Kidney glomerular epithelial cell (primary cell): ENCODE measurements around the gene AXDND1.
"Not testable (repeated sequence)": the region's sequence is repeated elsewhere in the genome, so short reads cannot be mapped to it uniquely, and the experiment has no call there.

ENCODE experiments used
- DNase-seq: peaks from one replicate; lab custom pipeline; 2025; lab: John Stamatoyannopoulos, UW

AXDND1 gene

DNA sequence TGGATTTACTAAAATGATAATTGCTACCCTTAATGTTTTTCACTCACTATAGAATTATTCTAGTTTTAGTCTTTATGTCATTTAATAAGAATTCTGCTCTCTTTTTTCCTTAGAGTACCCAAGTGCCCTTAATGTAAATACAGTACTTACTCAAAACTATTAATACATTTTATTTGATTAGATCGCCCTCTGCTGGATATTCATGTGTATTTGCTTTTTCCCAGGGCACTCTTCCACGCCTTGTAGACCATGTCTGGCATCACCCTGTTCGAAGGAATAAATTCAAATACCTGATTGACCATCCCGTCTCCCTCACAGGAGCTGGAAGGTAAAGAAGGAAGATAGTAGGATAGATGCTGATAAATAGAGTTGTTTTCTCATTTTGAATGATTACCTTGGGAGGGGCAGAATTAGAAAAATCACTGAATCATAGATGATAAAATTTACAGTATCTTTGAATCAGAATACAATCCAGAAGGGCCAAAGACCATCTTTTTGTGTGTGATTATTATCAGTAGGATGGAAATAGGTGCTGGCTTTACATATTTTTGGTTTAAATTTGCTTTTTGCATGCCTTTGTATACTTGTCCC is 4.1 kb downstream of the AXDND1 start:
- DNase-seq: peak; percentile 74

DNA sequence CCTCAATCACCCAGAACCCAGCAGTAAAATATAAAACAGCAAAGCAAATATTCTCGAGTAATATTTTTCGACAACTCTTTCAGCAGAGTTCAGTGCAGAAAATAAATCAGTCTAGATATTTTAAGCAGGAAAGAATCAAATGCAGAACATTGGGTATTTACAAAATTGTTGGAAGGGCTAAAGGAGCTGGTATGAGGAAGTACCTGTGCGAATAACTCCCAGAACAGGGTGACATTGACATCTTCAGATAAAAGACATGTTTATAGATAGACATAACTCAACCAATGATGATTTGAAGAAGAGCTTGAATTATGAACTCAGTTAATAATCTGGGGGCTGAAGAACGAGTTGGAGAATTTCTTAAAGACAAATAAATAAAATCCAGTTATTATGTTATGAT is 6.4 kb downstream of the AXDND1 start:
- DNase-seq: no peak

DNA sequence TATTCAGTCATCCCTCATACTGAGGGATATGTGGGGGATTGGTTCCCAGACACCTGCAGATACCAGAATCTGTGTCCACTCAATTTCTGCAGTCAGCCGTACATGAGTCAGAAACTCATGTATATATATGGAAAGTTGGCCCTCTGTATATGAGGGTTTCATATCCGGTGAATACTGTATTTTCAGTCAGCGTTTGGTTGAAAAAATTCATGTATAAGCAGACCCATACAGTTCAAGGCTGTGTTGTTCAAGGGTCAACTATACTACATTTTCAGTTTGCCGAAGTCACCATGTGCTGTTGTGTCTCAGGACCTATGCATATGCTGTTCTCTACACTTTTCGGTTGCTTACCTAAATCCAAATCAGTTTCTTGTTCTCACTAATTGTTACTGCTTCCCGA is 10.5 kb downstream of the AXDND1 start:
- no peak for DNase-seq

DNA sequence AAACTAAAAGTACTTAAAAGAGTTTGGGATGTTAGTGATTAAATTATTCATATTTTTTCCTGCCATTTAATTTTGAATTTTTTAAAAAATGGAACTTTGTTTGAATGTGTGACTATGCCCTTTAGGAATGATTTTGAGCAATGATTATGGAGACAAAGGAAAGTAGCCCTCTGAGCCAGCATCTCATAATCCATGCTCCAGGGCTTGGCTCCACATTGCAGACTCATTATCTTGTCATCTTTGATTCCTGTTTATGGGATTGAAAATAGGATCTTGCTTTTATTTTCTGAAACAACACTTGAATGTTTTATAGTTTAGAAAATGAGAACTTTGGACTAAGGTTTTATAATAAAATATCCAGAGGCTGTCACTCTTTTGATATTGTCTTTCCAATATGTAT is 14.5 kb downstream of the AXDND1 start:
- no peak for DNase-seq

DNA sequence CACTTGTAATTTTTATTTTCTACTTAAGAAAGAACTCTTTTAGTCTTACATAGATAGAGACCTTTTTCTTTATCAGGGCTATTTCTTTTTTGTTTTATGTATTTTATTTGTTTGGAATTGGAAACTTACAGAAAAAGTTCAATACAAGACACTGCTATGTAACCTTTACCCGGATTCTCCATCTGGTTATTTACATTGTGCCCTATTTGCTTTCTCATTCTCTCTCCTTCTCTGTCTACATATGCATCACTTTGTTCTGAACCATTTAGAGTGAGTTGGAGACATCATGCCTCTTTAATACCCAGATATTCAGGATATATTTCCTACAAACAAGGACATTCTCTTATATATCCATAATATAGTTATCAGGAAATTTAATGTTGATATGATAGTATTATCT is 18.3 kb downstream of the AXDND1 start:
- no peak for DNase-seq

DNA sequence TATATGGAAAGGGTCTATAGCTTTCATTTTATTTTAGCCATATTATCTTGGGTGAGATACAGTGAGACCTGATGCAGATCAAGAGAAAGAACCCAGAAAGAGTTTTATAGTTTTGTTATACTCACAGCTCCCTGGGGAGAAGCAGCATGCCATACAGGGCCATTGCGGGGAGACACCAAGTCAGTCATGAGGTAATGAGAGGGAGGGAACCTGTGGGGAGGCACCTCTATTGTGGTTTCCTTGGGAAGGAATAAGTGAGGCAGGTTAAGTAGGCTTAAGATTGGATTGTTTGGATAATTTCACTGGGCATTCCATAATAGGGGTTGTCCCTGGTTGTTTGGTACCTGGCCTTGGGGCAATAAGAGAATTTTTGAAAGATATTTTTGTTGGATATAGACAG is 19.7 kb downstream of the AXDND1 start:
- DNase-seq: no peak

DNA sequence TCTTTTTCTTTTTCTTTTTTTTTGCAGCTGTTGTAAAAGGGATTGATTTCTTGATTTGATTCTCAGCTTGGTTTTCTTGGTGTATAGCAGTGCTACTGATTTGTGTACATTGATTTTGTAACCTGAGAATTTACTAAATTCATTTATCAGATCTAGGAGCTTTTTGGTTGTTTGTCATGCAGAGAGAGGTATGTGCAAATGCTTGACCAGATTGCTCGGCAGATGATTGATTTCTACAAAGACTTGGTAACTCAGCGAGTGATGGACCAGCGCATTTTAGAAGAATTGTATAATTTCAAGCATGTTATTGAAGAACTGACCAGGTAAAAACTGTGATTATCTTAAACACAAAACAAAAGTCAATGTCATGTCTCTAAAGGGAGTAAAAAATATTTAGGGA is 27.9 kb downstream of the AXDND1 start:
- no peak for DNase-seq

DNA sequence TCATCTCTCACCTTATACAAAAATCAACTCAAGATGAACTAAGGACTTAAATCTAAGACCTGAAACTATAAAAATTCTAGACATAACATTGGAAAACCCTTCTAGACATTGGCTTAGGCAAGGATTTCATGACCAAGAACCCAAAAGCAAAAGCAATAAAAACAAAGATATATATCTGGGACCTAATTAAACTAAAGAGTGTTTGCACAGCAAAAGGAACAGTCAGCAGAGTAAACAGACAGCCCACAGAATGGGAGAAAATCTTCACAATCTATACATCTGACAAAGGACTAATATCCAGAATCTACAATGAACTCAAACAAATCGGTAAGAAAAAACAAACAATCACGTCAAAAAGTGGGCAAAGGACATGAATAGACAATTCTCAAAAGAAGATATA is 33.6 kb downstream of the AXDND1 start:
- DNase-seq: not testable (repeated sequence)

DNA sequence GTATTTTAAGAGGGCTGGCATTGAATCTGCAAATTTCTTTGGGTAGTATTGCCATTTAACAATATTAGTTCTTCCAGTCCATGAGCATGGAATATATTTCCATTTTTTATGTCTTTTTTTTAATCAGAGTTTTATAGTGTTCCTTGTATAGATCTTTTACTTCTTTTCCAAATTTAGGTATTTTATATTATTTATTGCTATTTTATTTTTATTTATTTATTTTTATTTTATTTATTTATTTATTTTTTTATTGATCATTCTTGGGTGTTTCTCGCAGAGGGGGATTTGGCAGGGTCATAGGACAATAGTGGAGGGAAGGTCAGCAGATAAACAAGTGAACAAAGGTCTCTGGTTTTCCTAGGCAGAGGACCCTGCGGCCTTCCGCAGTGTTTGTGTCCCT is 52.0 kb downstream of the AXDND1 start:
- DNase-seq: not testable (repeated sequence)

DNA sequence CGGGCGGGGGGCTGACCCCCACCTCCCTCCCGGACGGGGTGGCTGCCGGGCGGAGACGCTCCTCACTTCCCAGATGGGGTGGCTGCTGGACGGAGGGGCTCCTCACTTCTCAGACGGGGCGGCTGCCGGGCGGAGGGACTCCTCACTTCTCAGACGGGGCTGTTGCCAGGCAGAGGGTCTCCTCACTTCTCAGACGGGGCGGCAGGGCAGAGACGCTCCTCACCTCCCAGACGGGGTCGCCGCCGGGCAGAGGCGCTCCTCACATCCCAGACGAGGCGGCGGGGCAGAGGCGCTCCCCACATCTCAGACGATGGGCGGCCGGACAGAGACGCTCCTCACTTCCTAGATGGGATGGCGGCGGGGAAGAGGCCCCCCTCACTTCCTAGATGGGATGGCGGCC is 52.9 kb downstream of the AXDND1 start:
- not testable (repeated sequence) for DNase-seq

DNA sequence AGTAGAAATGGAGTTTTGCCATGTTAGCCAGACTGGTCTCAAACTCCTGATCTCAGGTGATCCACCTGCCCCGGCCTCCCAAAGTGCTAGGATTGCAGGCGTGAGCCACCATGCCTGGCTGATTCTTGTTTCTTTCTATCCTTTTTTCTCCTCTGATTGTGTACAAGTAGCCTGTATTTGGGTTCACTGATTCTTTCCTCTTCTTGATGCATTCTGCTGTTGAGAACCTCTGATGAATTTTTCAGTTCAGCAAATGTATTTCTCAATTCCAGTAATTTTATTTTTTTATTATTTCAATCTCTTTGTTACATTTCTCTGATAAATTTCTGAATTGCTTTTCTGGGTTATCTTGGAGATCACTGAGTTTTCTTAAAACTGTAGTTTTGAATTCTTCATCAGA is 58.8 kb downstream of the AXDND1 start:
- no peak for DNase-seq

DNA sequence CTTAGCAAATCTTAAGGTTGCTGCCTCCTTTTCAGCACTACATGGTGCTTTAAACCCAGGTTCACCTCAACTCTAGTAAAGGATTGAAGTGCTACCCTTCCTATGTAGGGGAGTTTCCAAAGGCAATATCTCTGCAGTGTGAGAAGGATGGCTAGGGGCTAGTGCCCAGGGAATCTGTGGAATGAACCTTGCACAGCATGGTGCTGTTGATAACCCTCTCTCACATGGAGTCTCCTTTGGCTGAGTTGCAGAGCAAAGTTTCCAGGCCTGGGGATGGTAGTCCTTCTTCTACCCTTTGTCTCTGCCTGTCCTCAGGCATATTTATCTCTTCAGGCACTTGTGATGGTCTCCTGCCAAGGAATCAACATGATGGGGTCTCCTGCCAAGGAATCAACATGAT is 59.4 kb downstream of the AXDND1 start:
- DNase-seq: no peak

DNA sequence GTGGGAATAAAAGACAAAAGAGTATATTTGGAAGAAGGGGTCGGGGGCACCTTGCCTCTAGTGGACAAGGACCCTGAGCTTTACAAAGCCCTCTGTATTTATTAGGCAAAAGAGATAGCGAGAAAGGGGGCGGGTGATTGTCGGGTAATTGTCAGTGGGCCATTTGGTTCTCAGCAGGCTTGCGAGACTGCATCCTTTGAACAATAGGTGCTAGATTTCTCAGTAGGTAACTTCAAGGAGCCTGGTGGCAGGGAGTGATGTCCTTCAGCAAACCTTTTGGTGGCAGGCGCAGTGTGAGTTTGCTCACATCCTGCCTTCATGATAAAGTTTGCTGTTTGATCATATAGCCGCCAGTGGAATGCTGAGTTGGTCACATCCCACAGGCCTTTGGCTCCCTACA is 71.4 kb downstream of the AXDND1 start:
- DNase-seq: no peak

DNA sequence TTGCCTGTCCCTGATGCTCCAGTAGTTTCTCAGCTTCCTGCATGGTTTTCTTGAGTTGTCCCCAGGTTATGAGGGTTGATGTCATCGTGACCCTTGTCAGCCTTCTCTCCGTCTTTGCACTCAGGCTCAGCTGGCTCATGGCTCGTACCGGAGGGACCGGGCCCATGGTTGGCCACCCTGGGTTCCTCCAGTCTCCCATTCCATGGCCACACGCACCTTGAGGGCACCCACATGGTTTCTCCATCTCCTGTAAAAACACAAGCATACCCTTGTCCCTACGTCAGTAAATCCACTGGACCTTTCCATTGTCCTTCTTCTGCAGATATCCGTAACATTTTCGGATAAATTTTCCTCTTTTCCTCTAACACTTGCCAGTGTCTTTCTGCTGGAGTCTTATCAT is 73.9 kb downstream of the AXDND1 start:
- DNase-seq: not testable (repeated sequence)

DNA sequence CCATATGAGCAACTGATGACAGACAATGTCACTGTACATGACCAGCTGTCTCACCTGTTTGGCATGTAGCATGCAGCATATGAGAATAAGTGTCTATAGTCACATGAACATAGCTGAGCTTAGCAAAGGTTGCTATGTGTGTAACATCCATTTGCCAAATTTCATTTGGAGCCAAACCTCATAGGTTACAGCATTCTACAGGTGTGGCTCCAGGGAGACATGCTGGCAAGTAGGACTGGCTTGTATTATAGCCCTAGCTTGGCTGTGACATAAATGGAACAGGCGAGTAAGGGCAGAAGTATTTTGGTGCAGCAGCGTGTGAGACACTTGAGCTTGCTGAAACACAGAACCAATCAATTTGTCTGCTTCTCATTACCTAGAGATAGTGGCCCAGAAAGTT is 74.5 kb downstream of the AXDND1 start:
- not testable (repeated sequence) for DNase-seq

DNA sequence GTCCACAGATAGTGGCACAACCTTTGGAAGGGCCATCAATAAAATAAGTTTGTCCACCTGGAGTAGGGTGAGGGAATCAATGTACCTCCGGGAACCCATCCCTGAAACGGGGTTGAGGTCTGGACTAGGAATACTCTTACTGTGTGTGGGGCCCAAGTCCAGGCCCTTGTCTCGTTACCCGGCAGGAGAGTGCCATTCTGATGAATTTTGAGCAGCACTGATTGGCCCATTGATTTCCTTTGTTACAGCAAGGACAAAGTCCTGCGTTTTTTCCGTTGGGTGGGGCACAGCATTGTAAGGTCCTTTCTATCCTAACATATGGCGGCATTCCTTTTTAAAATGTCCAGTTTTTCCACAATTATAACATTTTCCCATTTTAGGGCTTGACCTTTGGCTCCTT is 75.2 kb downstream of the AXDND1 start:
- no peak for DNase-seq

DNA sequence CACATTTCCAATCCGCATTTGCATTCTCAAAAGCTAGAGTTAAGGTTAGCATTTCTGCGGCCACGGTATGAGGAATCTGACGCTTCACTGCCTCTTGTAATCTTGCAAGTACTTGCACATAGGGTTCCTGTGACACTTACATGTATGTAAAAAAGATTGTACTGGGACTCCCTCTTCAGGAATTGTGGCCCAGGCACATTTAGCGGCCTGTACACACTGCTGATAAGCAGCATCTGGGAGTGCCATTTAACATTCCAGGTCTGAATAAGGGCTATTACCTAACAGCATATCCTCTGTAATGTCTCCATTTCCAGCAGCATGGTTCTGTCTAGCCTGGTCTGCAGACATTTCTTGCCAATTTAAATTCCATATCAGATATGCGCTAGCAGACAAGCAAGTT is 75.7 kb downstream of the AXDND1 start:
- no peak for DNase-seq

DNA sequence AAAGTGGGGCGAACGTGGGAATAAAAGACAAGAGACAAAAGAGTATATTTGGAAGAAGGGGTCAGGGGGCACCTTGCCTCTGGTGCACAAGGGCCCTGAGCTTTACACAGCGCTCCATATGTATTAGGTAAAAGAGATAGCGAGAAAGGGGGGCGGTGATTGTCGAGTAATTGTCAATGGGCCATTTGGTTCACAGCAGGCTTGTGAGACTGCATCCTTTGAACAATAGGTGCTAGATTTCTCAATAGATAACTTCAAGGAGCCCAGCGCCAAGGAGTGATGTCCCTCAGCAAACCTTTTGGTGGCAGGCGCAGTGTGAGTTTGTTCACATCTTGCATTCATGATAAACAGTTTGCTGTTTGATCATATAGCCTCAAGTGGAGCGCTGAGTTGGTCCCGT is 77.1 kb downstream of the AXDND1 start:
- not testable (repeated sequence) for DNase-seq

DNA sequence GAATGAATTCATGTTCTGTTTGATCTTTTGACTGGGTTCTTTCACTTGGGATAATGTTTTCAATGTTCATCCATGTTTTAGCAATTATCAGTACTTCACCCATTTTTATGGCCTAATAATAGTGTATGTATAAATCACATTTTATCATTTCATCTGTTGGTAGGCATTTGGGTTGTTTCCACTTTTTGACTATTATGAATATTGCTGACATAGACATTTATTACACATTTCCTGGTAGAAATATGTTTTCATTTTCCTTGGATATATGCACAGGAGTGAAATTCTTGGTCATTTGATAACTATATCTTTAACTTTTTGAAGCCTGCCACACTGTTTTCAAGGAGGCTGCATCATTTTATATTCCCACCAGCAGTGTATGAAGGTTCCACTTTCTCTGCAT is 79.8 kb downstream of the AXDND1 start:
- DNase-seq: no peak

DNA sequence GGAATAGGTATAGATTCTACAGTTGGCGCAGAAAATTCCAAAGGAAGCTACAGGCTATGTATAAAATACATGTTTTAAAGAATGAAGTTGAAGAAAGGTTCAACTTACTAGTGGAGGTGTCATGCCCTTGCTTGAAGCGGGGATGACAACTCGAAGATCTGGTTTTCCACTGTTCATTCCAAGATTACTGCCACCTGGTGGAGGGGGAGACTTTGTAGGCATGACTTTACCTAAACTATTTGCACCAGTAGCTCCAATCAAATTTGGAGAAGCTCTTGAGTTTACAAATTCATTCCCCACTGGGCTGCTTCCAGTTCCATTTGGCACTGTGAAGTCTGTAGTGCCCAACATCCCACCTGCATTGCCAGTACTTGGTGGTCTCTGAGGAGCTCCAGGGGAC is 81.7 kb downstream of the AXDND1 start:
- DNase-seq: no peak

DNA sequence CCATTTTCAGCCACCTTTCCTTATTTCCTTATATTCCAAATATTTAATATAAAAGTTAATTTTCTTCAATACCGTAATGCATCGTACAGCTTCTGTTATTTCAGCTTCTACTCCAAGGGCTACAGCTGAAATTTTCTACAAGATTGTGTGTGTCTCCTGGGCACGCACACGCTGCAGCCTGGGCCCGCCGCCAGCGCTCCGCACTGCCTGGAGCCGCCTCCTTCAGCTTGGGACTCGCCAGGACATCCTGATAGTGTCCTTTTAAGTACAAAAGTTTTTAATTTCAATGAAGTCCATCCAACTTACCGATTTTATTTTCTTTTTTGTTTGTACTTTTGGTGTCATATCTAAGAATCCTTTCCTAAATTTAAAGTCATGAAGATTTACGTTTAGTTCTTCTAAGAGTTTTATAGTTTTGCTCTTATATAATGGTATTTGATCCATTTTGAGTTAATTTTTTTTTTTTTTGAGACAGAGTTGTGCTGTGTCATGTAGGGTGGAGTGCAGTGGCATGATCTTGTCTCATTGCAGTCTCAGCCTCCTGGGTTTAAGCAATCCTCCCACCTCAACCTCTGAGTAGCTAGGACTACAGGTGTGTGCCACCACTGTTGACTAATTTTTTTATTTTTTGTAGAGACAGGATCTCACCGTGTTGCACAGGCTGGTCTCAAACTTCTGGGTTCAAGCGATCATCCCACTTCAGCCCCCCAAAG is 82.8 kb downstream of the AXDND1 start:
- DNase-seq: no peak

DNA sequence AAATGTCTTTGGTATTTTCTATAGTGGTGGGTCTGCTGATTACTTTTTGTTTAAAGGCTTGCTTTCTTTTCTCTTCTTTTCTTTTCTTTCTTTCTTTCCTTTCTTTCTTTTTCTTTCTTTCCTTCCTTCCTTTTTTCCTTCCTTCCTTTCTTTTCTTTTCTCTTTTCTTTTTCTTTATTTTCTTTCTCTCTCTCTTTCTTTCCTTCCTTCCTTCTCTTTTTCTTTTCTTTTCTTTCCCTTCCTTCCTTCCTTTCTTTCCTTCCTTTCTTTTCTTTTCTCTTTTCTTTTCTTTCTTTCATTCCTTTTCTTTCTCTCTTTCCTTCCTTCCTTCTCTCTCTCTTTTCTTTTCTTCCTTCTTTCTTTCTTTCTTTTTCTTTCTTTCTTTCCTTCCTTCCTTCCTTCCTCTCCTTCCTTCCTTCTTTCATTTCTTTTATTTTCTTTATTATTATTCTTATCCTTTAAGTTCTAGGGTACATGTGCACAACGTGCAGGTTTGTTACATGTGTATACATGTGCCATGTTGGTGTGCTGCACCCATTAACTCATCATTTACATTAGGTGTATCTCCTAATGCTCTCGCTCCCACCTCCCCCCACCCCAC is 93.9 kb downstream of the AXDND1 start:
- DNase-seq: not testable (repeated sequence)

DNA sequence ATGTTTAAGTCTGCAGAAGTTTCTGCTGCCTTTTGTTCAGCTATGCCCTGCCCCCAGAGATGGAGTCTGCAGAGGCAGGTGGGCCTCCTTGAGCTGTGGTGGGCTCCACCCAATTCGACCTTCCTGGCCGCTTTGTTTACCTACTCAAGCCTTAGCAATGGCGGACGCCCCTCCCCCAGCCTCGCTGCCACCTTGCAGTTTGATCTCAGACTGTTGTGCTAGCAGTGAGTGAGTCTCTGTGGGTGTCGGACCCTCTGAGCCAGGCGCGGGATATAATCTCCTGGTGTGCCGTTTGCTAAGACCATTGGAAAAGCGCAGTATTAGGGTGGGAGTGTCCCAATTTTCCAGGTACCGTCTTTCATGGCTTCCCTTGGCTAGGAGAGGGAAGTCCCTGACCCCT is 99.9 kb downstream of the AXDND1 start:
- DNase-seq: not testable (repeated sequence)

DNA sequence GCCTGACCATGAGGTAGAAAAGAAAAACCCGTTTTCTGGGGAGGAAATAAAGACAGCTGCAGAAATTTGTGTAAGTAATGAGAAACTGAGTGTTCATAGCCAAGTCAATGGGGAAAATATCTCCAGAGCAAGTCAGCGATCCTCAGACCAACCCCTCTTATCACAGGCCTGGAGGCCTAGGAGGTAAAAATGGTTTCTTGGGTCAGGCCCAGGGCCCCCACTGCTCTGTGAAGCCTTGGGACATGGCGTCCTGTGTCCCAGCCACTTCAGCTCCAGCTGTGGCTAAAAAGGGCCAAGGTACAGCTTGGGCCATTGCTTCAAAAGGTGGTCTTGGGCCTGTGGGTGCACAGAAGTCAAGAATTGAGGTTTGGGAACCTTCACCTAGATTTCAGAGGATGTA is 108.9 kb downstream of the AXDND1 start:
- no peak for DNase-seq
